H1 (cell line): ENCODE data around the gene CCDC183.

Source experiments
- ATF3 ChIP-seq: IDR thresholded peaks from 2 replicates; pipeline ENCODE4 v1.6.1; 2011; ENCODE audit warnings: low read depth, mild to moderate bottlenecking, low read length; ENCODE audit not compliant: insufficient read depth
- CTCF ChIP-seq, 3 experiments: IDR thresholded peaks; 1 replicate in 2 of 3; 2 replicates in 1 of 3; pipeline versions ENCODE4 v1.5.1 to v1.6.1; 2011; ENCODE audit warnings: low read length in 3 of 3, mild to moderate bottlenecking in 3 of 3, inconsistent platforms in 2 of 3, low read depth in 1 of 3, moderate library complexity in 1 of 3; ENCODE audit not compliant: insufficient read depth in 1 of 3; ENCODE audit errors: control extremely low read depth in 1 of 3
- EP300 ChIP-seq, 2 experiments: IDR thresholded peaks; 1 replicate in 1 of 2; 2 replicates in 1 of 2; pipeline ENCODE4 v1.6.1; 2011 to 2012; ENCODE audit warnings: low read depth in 2 of 2, low read length in 2 of 2, mild to moderate bottlenecking in 2 of 2, borderline replicate concordance in 1 of 2, inconsistent platforms in 1 of 2, moderate library complexity in 1 of 2
- EZH2 ChIP-seq: fragments of 200-600 bp; sonication (generic); IDR thresholded peaks from 2 replicates; pipeline ENCODE4 v1.7.1; 2012; ENCODE audit warnings: low read depth, mild to moderate bottlenecking, moderate library complexity, low read length, inconsistent platforms; ENCODE audit not compliant: severe bottlenecking
- JUND ChIP-seq: IDR thresholded peaks from 2 replicates; pipeline ENCODE4 v1.6.1; 2011; ENCODE audit warnings: mild to moderate bottlenecking, improper control_type of control experiment, low read length
- MAX ChIP-seq: IDR thresholded peaks from 2 replicates; pipeline ENCODE4 v1.6.1; 2012; ENCODE audit warnings: inconsistent platforms
- RAD21 ChIP-seq, 2 experiments: IDR thresholded peaks in 1 of 2; conservative IDR thresholded peaks in 1 of 2; 2 replicates each; pipeline ENCODE4 v1.6.1; 2011; ENCODE audit warnings: low read depth in 2 of 2, low read length in 2 of 2, improper control_type of control experiment in 1 of 2, inconsistent platforms in 1 of 2, mild to moderate bottlenecking in 1 of 2, moderate library complexity in 1 of 2
- TAF1 ChIP-seq: IDR thresholded peaks from 2 replicates; pipeline ENCODE4 v1.6.1; 2011; ENCODE audit warnings: mild to moderate bottlenecking, low read depth, low read length

GRCh38 chr9:136847088-136847825 is 51.1 kb downstream of the CCDC183 start:
- no peak for TF ChIP-seq ATF3
- TF ChIP-seq RAD21 (IDR thresholded peaks at IDR 0.05 in 1 of 2, conservative IDR thresholded peaks at IDR 0.05 in 1 of 2; ENCODE audit: low read depth in 2 of 2, low read length in 2 of 2) = no peak
- TF ChIP-seq JUND = no peak
- TF ChIP-seq MAX = peak; percentile 81
- peak; percentile 51 for TF ChIP-seq TAF1
- no peak for TF ChIP-seq CTCF (IDR thresholded peaks at IDR 0.05; ENCODE audit: control extremely low read depth in 1 of 3, insufficient read depth in 1 of 3, low read depth in 1 of 3, low read length in 3 of 3)
- no peak for TF ChIP-seq EP300 (IDR thresholded peaks at IDR 0.05; ENCODE audit: borderline replicate concordance in 1 of 2, low read depth in 2 of 2, low read length in 2 of 2)
- no peak for TF ChIP-seq EZH2
